ENCODE data around the gene ZNF543. TPM values are rescaled to one million over a fixed set of nuclear protein-coding genes. Genes with fewer than 3 reads are reported as not detected.

Gene ZNF543
- total and polyA plus RNA-seq, 2 of the 4 experiments (the other 2 are of a cell fraction) = 1.8 to 9.0 TPM

DNA sequence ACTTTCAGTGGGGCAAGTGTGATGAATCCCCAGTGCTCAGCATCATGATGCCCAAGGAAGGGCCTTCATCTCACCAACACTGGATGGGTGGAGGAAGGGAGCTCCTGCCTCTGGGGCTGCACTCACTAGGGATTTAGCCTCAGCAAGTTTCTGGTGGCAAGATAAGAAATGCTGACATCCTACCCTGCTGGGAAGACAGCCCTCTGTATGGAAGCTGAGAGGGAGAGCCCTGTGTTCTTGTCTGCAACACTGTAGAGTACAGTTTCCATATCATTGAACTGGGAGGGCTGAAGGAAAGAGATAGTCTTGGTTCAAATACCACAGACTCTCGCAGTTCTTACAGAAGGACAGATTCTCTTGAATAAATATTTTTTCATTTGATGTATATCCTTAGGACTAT lies 47.3 kb upstream of the ZNF543 start:
- no CpG with 5 or more reads among the region's 1 CpG for WGBS, 2 experiments (ENCODE audit: extremely low coverage in 2 of 2, insufficient read length in 1 of 2)
- in situ Hi-C loops (cut with MboI; ENCODE audit: low sequenced_read_pairs) = no loop called here
- dilution Hi-C loops (cut with HindIII; ENCODE audit: low sequenced_read_pairs, unreplicated experiment) = no loop called here
- H3K4me3 ChIP-seq (ENCODE audit: insufficient read depth, low read depth, low read length) = no peak overlapping the region
- H3K79me1 ChIP-seq (ENCODE audit: low read depth in 1 of 2, low read length in 2 of 2) = peaks cover 0 to 8% of the 10 kb centered on the region in 2 experiments; a peak in 3 of 4 replicates
- no peak overlapping the region for H3K27ac ChIP-seq (ENCODE audit: insufficient read depth, low read length)
- intact Hi-C loops (cut with micrococcal nuclease) = no loop called here
- no TSS peak for BruUV-seq (replicated peaks)
- H2BK5ac ChIP-seq (ENCODE audit: low read depth, low read length, poor library complexity, severe bottlenecking) = no peak overlapping the region
- no peak overlapping the region for H3K23ac ChIP-seq (ENCODE audit: low read depth, low read length)
- no peaks in the 10 kb centered on the region for H3K27me3 ChIP-seq (ENCODE audit: control insufficient read depth, insufficient read depth, low read length)
- DNase-seq (no peak), ATAC-seq (ENCODE audit: low read depth) (no peak)
- no peak overlapping the region for H4K5ac ChIP-seq (ENCODE audit: low read depth, low read length)
- no peak overlapping the region for H4K8ac ChIP-seq (ENCODE audit: low read depth in 2 of 2, low read length in 2 of 2)
- H3K56ac ChIP-seq (ENCODE audit: extremely low read depth, insufficient read depth, low read length) = no peak overlapping the region
- H4K20me1 ChIP-seq (ENCODE audit: insufficient read depth, low read length) = no peaks in the 10 kb centered on the region
- no peak overlapping the region for H2BK15ac ChIP-seq (ENCODE audit: low read depth, low read length)
- H3K36me3 ChIP-seq (ENCODE audit: control insufficient read depth, insufficient read depth, low read length) = no peaks in the 10 kb centered on the region; the same call in 1 of the 2 replicates
- CTCF ChIA-PET = no interaction called here
- no peak overlapping the region for H2BK20ac ChIP-seq (ENCODE audit: low read depth, low read length)
- POLR2A ChIA-PET (ENCODE audit: unreplicated experiment) = no interaction called here
- H3K18ac ChIP-seq (ENCODE audit: low read depth, low read length) = no peak overlapping the region
- H2BK120ac ChIP-seq (ENCODE audit: low read depth, low read length) = no peak overlapping the region
- H2AFZ ChIP-seq (replicated peaks; ENCODE audit: low read length, poor library complexity) = no peak overlapping the region
- 0 out of 2 replicates have a peak, but pooled peaks cover 3% of the 10 kb centered on the region for H3K9me1 ChIP-seq (ENCODE audit: insufficient read depth, low read length)
- no peak overlapping the region for H3K9ac ChIP-seq (ENCODE audit: low read depth, low read length)
- H3K9me3 ChIP-seq (ENCODE audit: control insufficient read depth, insufficient read depth, low read length) = no peaks in the 10 kb centered on the region
- peaks cover 8% of the 10 kb centered on the region for H3K4me1 ChIP-seq (ENCODE audit: control insufficient read depth, insufficient read depth, low read length)
- no peak overlapping the region for H2AK5ac ChIP-seq (ENCODE audit: low read depth, low read length)
- H3K4ac ChIP-seq (ENCODE audit: low read depth, low read length) = no peak overlapping the region
- TF ChIP-seq MAFK (IDR thresholded peaks at IDR 0.05; ENCODE audit: low read depth, low read length) (no peak), FOS (IDR thresholded peaks at IDR 0.05; ENCODE audit: low read depth, low read length) (no peak), RFX5 (IDR thresholded peaks at IDR 0.05; ENCODE audit: low read depth, low read length) (no peak), CHD1 (IDR thresholded peaks at IDR 0.05; ENCODE audit: low read depth, low read length) (no peak), POLR2A (IDR thresholded peaks at IDR 0.05; ENCODE audit: low read depth, low read length) (no peak), SMC3 (IDR thresholded peaks at IDR 0.05; ENCODE audit: low read depth, low read length) (no peak)
- no peak overlapping the region for H3K4me2 ChIP-seq (ENCODE audit: low read depth, low read length)
- no peak overlapping the region for H4K91ac ChIP-seq (ENCODE audit: insufficient read depth, low read depth, low read length)
- H3K14ac ChIP-seq (replicated peaks; ENCODE audit: low read depth, low read length) = no peak overlapping the region
- peak overlapping the region; percentile 42 for H2AK9ac ChIP-seq (replicated peaks; ENCODE audit: low read depth, low read length, poor library complexity)
